ENCODE results near the gene CHCHD6.

DNA sequence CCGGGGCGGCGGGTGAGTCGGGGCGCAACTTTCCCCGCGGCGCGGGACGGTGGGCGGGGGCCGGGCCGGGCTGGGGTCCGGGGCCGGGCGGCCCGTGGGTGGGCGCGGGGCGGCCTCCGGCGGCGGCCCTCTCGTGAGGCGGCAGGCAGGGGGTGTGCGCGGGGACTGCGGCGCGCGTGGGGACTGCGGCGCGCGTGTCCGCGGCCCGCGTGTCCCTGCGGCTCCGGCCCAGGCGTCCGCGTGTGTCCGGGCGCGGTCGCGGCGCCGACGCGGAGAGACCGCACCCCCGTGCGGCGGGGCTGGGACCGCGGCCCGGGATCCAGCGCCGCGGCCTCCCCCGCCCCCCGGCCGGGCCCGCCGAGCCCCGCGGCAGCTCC is 279.2 kb downstream of the CHCHD6 start:
- no peak for TF ChIP-seq CTCF (conservative IDR thresholded peaks at IDR 0.05 in 1 of 2, IDR thresholded peaks at IDR 0.05 in 1 of 2; ENCODE audit: extremely low read depth in 1 of 2, insufficient read depth in 1 of 2, low read depth in 1 of 2, low read length in 2 of 2)
- TF ChIP-seq EZH2 (IDR thresholded peaks at IDR 0.05; ENCODE audit: borderline replicate concordance, low read length): no peak

Measured in mammary epithelial cell (primary cell).